Omental fat pad (tissue), 4 donors: ENCODE data around the gene TMEM8B. TPM values are rescaled to one million over a fixed set of nuclear protein-coding genes. Genes with fewer than 3 reads are reported as not detected.

Experiments
- ATAC-seq: fragments of 150-250 bp; one replicate; pipeline ENCODE4 v1.9.1; 2016; ENCODE audit warnings: mild to moderate bottlenecking, moderate library complexity; ENCODE audit not compliant: low FRiP score
- DNase-seq: peaks from one replicate; pipeline ENCODE4 v3.0.0-alpha.2; 2019; ENCODE audit warnings: low spot score
- total RNA-seq, 4 donors: library from RNA; depleted of rRNA; stranded (reverse); fragments of >200 nt; gene quantifications; one replicate each; pipeline ENCODE4 v1.1.0, GENCODE V29; 2016
- TF ChIP-seq, protein P1 (sequence below), 3 donors: fragments of 450-650 bp; IDR thresholded peaks; one replicate each; pipeline ENCODE4 v1.5.1; 2016 to 2017; ENCODE audit warnings: antibody characterized with exemption in 3 of 3, mild to moderate bottlenecking in 3 of 3, moderate library complexity in 2 of 3

The TMEM8B gene
- total RNA-seq, 4 donors from 2014 or later: 2.7 to 13.2 (median 4.6) TPM

DNA sequence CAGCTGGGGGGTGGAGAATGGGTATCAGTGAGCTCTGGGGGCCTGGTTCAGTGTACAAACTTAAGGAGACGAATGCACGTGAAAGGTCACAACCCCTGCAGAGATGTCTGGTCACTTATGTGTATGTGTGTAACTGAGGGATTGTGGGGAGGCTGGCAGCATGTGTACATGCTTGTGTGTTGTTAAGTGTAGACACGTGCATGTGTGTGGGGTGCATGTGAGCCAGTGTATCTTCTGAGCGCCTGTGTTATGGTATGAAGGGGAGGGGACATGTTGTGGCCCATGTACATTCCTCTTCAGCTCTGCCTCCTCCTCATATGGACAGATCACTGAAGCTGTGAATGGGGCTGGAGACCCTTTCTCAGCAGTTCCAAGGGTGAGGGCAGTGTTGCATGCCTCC, 2.0 kb downstream of the TMEM8B start:
- DNase-seq (no peak), ATAC-seq (no peak)
- TF ChIP-seq, protein P1, sequence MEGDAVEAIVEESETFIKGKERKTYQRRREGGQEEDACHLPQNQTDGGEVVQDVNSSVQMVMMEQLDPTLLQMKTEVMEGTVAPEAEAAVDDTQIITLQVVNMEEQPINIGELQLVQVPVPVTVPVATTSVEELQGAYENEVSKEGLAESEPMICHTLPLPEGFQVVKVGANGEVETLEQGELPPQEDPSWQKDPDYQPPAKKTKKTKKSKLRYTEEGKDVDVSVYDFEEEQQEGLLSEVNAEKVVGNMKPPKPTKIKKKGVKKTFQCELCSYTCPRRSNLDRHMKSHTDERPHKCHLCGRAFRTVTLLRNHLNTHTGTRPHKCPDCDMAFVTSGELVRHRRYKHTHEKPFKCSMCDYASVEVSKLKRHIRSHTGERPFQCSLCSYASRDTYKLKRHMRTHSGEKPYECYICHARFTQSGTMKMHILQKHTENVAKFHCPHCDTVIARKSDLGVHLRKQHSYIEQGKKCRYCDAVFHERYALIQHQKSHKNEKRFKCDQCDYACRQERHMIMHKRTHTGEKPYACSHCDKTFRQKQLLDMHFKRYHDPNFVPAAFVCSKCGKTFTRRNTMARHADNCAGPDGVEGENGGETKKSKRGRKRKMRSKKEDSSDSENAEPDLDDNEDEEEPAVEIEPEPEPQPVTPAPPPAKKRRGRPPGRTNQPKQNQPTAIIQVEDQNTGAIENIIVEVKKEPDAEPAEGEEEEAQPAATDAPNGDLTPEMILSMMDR (IDR thresholded peaks at IDR 0.05): no peak

DNA sequence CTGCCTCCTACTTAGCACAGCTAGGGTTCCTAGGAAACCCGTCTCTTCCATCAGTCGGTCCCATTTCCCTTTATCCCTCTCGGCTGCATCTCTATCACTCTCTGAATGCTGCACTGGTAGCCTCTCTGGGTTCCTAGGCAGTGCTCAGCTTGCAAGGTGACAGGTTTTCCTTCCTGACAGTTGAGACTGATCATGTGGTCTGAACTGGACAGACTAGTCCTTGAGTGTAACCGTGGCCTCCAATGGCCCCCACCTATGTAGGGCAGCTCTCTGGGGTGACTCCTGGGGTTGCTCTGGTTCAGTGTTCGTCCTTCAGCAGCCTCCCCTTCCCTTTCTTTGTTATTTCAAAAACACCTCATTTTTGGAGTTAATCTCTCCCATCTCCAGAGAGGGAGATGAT, 3.8 kb downstream of the TMEM8B start:
- DNase-seq (no peak), ATAC-seq (no peak)
- TF ChIP-seq, protein P1 (IDR thresholded peaks at IDR 0.05): no peak

DNA sequence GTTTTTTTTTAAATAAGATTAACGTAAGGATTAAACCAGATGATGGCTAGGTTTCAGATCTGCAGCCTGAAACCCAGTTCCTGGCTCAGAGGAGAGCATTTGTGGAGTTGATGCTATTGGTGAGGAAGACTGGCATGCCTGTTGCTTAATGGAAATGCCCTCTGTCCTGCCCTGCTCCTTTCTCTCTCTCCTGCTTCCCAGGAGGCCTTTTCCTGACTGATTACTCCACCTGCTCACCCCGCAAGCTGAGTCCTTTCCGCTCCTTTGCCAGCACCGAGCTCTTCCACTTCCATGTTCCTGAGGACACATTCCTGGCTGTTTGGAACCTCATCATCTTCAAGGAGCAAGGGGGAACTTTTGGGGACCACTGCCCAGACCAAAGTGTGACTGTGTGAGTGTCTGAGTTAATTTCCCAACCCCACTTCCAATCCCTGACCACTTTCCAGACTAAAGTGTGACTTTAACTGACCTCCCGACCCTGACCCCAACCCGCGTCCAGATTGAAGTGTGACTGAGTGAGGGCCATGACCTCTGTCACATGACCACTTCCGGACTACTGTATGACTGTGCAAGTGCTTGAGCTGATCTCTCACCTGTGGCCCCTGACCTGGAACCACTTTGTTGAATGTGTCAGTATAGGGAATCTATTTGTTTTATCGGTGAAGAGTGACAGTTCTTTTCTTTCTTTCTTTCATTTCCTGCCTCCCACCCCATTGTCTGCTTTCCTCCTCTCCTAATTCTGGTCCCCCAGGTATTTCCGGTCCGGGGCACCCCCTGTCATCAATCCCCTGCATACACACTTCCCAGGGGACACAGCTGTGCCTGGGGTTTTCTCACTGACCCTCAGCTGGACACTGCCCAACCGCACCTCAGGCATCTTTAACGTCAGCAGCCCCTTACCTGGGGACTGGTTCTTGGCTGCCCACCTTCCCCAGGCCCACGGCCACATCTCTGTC, 5.5 kb downstream of the TMEM8B start:
- no peak for DNase-seq
- no peak for ATAC-seq
- TF ChIP-seq, protein P1 (IDR thresholded peaks at IDR 0.05): no peak

DNA sequence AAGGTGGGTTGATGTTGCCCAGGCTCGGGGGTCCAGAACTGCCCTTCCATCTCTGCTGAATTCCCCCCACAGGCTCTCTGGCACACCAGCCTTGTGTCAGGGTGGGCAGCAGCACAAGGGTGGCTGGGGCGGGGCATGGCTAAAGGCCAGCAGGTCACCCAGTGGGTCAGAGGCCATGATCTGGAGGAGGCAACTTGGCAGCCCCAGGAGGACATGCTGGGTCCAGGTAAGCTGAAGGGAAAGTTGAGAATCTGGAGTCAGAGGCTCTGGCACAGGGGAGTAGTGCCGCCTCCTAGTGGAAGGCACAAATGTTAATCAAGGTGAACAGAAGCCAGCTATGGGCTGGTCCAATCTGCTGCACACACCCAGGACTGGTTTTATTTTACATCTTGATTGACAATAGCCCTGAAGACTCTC, 6.2 kb downstream of the TMEM8B start:
- TF ChIP-seq, protein P1 (IDR thresholded peaks at IDR 0.05): no peak
- ATAC-seq (no peak), DNase-seq (no peak)

DNA sequence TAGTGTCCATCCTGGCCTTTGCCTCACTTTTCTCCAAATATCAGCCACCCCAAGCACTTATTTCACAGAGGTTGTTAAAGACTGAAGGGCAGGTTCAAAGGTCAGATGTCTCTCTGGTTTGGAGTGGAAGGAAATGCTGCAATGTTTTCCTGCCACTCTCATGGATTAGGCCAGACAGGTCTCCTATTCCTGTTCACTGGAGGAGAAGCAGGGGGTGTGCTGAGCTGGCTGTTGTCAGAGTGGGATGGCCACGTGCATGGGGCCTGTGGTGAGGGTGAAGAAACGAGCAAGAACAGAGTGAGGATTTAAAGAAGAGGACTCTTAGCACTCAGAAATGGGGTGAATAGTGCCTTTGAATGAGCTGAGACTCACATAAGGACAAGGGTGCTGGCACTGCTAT, 6.7 kb downstream of the TMEM8B start:
- ATAC-seq (no peak), DNase-seq (no peak)
- TF ChIP-seq, protein P1 (IDR thresholded peaks at IDR 0.05): no peak

DNA sequence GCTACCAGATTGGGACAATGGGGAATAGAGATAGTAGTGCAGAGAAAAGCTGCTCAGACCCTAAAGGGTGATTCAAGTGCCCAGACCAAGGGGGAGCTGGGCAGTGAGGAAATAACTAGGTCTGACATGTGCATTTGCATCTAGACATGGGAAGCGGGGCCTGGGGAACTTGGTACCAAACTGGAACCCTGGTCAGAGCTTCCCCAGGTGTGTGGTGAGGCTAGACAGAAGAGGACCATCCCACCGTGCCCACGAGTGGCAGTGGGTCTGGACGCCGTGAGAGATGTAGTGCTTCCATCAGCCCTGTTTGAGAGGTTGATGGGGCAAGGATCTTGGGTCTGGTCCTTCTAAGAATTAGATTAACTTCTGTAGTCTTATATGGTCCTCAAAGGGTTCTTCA, 7.6 kb downstream of the TMEM8B start:
- no peak for ATAC-seq
- DNase-seq: no peak
- TF ChIP-seq, protein P1 (IDR thresholded peaks at IDR 0.05): no peak

DNA sequence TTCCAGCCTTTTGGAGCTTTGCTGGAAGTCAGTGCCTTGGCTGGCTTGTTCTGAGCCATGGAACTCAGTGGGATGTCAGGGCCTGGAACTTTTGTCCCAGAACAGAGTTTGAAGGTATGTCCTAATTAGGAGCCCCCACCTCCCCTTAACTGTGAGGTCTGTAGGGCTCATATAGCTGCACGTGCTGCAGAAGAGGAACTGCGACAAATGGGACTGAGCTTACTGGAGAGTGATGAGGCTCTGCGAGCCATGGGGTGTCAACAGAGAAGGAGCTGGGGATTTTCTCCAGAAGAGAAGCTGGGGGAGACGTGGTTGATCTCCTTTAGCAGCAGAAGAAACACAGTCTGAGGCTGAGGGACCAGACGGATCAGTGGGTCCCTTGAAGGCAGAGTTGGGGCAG, 10.9 kb downstream of the TMEM8B start:
- no peak for DNase-seq
- TF ChIP-seq, protein P1 (IDR thresholded peaks at IDR 0.05): no peak
- no peak for ATAC-seq
